Panc1 (cell line): ENCODE measurements around the gene WNT11. TPM values are rescaled to one million over a fixed set of nuclear protein-coding genes. Genes with fewer than 3 reads are reported as not detected.

ENCODE experiments used
- ATAC-seq: fragments of 200-7000 bp; cut with Tn5 transposase; 2 replicates; pipeline ENCODE4 v1.9.1; 2020; ENCODE audit warnings: mild to moderate bottlenecking, moderate library complexity
- BruUV-seq: library from RNA; stranded (reverse); fragments of 400-500 nt; replicated peaks from 2 replicates; lab custom pipeline; 2021; lab: Mats Ljungman, UMichigan
- CTCF ChIA-PET: fragments of 300-600 bp; sonication (Branson Sonifier 250); formaldehyde crosslinking; loops from one replicate; lab custom pipeline; 2022; ENCODE audit warnings: antibody characterized with exemption; lab: Charles Lee
- POLR2A ChIA-PET: fragments of 300-600 bp; sonication (Branson Sonifier 250); formaldehyde crosslinking; loops from one replicate; lab custom pipeline; 2022; ENCODE audit warnings: antibody characterized with exemption; lab: Charles Lee
- DNase-seq: peaks from one replicate; pipeline ENCODE4 v3.0.0-alpha.2; 2010; ENCODE audit warnings: low read depth, low spot score
- H3K27ac ChIP-seq: 2 replicates; pipeline ENCODE4 v1.5.1; 2011; ENCODE audit warnings: mild to moderate bottlenecking, low read length, inconsistent platforms
- H3K27me3 ChIP-seq: fragments of 200-500 bp; sonication (Bioruptor generic); 2 replicates; pipeline ENCODE4 v1.6.0; 2014; ENCODE audit warnings: low read length, inconsistent platforms; ENCODE audit not compliant: control insufficient read depth, insufficient read depth
- H3K36me3 ChIP-seq: fragments of 200-500 bp; sonication (Bioruptor generic); 2 replicates; pipeline ENCODE4 v1.5.1; 2014; ENCODE audit warnings: inconsistent platforms, mild to moderate bottlenecking, low read length, moderate library complexity; ENCODE audit not compliant: control insufficient read depth, insufficient read depth
- H3K4me1 ChIP-seq: 2 replicates; pipeline ENCODE4 v1.5.1; 2011; ENCODE audit warnings: inconsistent platforms, mild to moderate bottlenecking, low read length, moderate library complexity; ENCODE audit not compliant: control insufficient read depth, insufficient read depth
- H3K4me3 ChIP-seq, 2 experiments: 2 replicates each; pipeline ENCODE4 v1.5.1; 2011 to 2012; ENCODE audit warnings: low read depth in 2 of 2, low read length in 2 of 2, mild to moderate bottlenecking in 2 of 2, inconsistent platforms in 1 of 2, moderate library complexity in 1 of 2
- H3K9me3 ChIP-seq: fragments of 200-500 bp; sonication (Bioruptor generic); 2 replicates; pipeline ENCODE4 v1.5.1; 2014; ENCODE audit warnings: low read depth, mild to moderate bottlenecking, inconsistent platforms, low read length, moderate library complexity; ENCODE audit not compliant: control insufficient read depth, insufficient read depth
- POLR2AphosphoS5 ChIP-seq: IDR thresholded peaks from 2 replicates; pipeline ENCODE4 v1.6.1; 2012; ENCODE audit warnings: mild to moderate bottlenecking, low read depth, low read length, moderate library complexity
- SIN3A ChIP-seq: IDR thresholded peaks from 2 replicates; pipeline ENCODE4 v1.6.1; 2012; ENCODE audit warnings: low read depth, mild to moderate bottlenecking, low read length, moderate library complexity, borderline replicate concordance; ENCODE audit not compliant: insufficient read depth
- TCF7L2 ChIP-seq: IDR thresholded peaks from 2 replicates; pipeline ENCODE4 v1.6.1; 2011; ENCODE audit warnings: mild to moderate bottlenecking, low read depth, low read length, inconsistent platforms
- in situ Hi-C: cut with HindIII; loops from 2 replicates; pipeline ENCODE4 v1.10.0; 2016; ENCODE audit warnings: low sequenced_read_pairs, low pct_unique_long_range_greater_than_20kb
- intact Hi-C: fragments of 100-400 bp; cut with micrococcal nuclease; formaldehyde crosslinking; loops from one replicate; pipeline ENCODE4 v1.10.0; 2022; ENCODE audit not compliant: unreplicated experiment
- total RNA-seq: library from RNA; stranded (reverse); gene quantifications from one replicate; pipeline ENCODE4 v1.2.1, GENCODE V29; 2021; ENCODE audit not compliant: unreplicated experiment
- TF ChIP-seq, protein P1 (sequence below): fragments of 450-650 bp; IDR thresholded peaks from 2 replicates; pipeline ENCODE4 v1.5.1; 2017; ENCODE audit warnings: mild to moderate bottlenecking
- TF ChIP-seq, protein P2 (sequence below), 2 experiments: IDR thresholded peaks; 2 replicates each; pipeline ENCODE4 v1.6.1; 2011 to 2012; ENCODE audit warnings: low read depth in 2 of 2, control low read depth in 1 of 2, low read length in 1 of 2, mild to moderate bottlenecking in 1 of 2, moderate library complexity in 1 of 2; ENCODE audit not compliant: insufficient read depth in 1 of 2

The WNT11 gene
- total RNA-seq, 1 experiment from 2014 or later = 1.1 TPM

GRCh38 chr11:76148941-76149613, 57.2 kb downstream of the WNT11 start:
- Histone ChIP-seq H3K4me3 (no peak overlapping the region), H3K4me1 (peaks cover 7% of the 10 kb centered on the region), H3K9me3 (no peaks in the 10 kb centered on the region), H3K27ac (no peak overlapping the region), H3K27me3 (no peaks in the 10 kb centered on the region), H3K36me3 (no peaks in the 10 kb centered on the region)
- POLR2A ChIA-PET = no interaction called here
- DNase-seq (no peak), ATAC-seq (no peak)
- no TSS peak for BruUV-seq
- CTCF ChIA-PET = no interaction called here
- intact Hi-C loops (no loop called here), in situ Hi-C loops (no loop called here)
- TF ChIP-seq, protein P1, sequence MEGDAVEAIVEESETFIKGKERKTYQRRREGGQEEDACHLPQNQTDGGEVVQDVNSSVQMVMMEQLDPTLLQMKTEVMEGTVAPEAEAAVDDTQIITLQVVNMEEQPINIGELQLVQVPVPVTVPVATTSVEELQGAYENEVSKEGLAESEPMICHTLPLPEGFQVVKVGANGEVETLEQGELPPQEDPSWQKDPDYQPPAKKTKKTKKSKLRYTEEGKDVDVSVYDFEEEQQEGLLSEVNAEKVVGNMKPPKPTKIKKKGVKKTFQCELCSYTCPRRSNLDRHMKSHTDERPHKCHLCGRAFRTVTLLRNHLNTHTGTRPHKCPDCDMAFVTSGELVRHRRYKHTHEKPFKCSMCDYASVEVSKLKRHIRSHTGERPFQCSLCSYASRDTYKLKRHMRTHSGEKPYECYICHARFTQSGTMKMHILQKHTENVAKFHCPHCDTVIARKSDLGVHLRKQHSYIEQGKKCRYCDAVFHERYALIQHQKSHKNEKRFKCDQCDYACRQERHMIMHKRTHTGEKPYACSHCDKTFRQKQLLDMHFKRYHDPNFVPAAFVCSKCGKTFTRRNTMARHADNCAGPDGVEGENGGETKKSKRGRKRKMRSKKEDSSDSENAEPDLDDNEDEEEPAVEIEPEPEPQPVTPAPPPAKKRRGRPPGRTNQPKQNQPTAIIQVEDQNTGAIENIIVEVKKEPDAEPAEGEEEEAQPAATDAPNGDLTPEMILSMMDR = no peak
- TF ChIP-seq POLR2AphosphoS5 = no peak
- TF ChIP-seq SIN3A = no peak
- TF ChIP-seq, protein P2, sequence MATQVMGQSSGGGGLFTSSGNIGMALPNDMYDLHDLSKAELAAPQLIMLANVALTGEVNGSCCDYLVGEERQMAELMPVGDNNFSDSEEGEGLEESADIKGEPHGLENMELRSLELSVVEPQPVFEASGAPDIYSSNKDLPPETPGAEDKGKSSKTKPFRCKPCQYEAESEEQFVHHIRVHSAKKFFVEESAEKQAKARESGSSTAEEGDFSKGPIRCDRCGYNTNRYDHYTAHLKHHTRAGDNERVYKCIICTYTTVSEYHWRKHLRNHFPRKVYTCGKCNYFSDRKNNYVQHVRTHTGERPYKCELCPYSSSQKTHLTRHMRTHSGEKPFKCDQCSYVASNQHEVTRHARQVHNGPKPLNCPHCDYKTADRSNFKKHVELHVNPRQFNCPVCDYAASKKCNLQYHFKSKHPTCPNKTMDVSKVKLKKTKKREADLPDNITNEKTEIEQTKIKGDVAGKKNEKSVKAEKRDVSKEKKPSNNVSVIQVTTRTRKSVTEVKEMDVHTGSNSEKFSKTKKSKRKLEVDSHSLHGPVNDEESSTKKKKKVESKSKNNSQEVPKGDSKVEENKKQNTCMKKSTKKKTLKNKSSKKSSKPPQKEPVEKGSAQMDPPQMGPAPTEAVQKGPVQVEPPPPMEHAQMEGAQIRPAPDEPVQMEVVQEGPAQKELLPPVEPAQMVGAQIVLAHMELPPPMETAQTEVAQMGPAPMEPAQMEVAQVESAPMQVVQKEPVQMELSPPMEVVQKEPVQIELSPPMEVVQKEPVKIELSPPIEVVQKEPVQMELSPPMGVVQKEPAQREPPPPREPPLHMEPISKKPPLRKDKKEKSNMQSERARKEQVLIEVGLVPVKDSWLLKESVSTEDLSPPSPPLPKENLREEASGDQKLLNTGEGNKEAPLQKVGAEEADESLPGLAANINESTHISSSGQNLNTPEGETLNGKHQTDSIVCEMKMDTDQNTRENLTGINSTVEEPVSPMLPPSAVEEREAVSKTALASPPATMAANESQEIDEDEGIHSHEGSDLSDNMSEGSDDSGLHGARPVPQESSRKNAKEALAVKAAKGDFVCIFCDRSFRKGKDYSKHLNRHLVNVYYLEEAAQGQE (IDR thresholded peaks at IDR 0.05; ENCODE audit: insufficient read depth in 1 of 2, low read depth in 2 of 2, low read length in 1 of 2) = no peak
- TF ChIP-seq TCF7L2 = no peak

DNA sequence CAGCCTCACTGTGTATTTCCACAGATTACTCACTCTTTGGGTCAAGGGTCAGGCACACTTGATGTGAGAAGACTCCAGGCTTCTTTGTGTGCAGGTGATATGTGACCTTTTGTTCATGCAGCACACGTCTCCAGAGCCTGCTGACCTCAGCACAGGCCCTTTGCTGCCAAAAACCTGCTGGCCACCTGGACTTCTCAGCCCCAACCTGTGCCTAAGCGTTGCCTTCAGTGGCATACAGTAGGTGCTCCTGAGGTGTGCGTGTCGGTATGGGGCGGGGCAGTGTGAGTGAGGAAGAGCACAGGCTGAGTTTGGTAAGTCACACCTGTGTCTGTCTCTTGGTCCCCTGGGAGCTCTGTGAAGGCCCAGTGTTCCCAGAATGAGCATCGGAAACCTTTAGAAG, 58.1 kb downstream of the WNT11 start:
- no TSS peak for BruUV-seq
- ChIA-PET CTCF (no interaction called here), POLR2A (interaction anchor here (0.7 kb wide), 1 partner anchor 253 kb away, joined by 4 read pairs; no protein-coding TSS in a partner anchor)
- Histone ChIP-seq H3K36me3 (no peaks in the 10 kb centered on the region), H3K4me1 (peaks cover 7% of the 10 kb centered on the region), H3K27me3 (no peaks in the 10 kb centered on the region), H3K9me3 (no peaks in the 10 kb centered on the region), H3K27ac (no peak overlapping the region), H3K4me3 (no peak overlapping the region)
- intact Hi-C loops = no loop called here
- DNase-seq (no peak), ATAC-seq (no peak)
- in situ Hi-C loops = no loop called here
- TF ChIP-seq, protein P1 = no peak
- TF ChIP-seq SIN3A = no peak
